ENCODE measurements around the gene SOCS7.
A peak's percentile ranks its signal among the peaks of the same experiment; 100 is the strongest.

SOCS7 gene

GRCh38 chr17:38379448-38379847, 27.8 kb downstream of the SOCS7 start:
- no peak overlapping the region for H3K9ac ChIP-seq (ENCODE audit: low read length)
- no peaks in the 10 kb centered on the region for H3K4me1 ChIP-seq (ENCODE audit: control insufficient read depth, insufficient read depth, low read length)
- no peak overlapping the region for H3K27ac ChIP-seq (ENCODE audit: low read depth, low read length)
- H3K36me3 ChIP-seq (ENCODE audit: control insufficient read depth, insufficient read depth, low read length) = peaks cover 57% of the 10 kb centered on the region
- no peak overlapping the region for H3K4me3 ChIP-seq (ENCODE audit: low read depth, low read length)
- H3K27me3 ChIP-seq (ENCODE audit: control insufficient read depth, insufficient read depth, low read length) = no peaks in the 10 kb centered on the region
- H3K9me3 ChIP-seq (ENCODE audit: control insufficient read depth, insufficient read depth, low read depth, low read length) = no peaks in the 10 kb centered on the region

GRCh38 chr17:38395090-38395489, 43.4 kb downstream of the SOCS7 start:
- Histone ChIP-seq H3K27ac (ENCODE audit: low read depth, low read length) (no peak overlapping the region), H3K9me3 (ENCODE audit: control insufficient read depth, insufficient read depth, low read depth, low read length) (no peaks in the 10 kb centered on the region), H3K9ac (ENCODE audit: low read length) (no peak overlapping the region), H3K4me1 (ENCODE audit: control insufficient read depth, insufficient read depth, low read length) (no peaks in the 10 kb centered on the region), H3K27me3 (ENCODE audit: control insufficient read depth, insufficient read depth, low read length) (no peaks in the 10 kb centered on the region), H3K36me3 (ENCODE audit: control insufficient read depth, insufficient read depth, low read length) (peaks cover 37% of the 10 kb centered on the region), H3K4me3 (ENCODE audit: low read depth, low read length) (no peak overlapping the region)

GRCh38 chr17:38397227-38397626, 45.6 kb downstream of the SOCS7 start:
- peaks cover 57% of the 10 kb centered on the region for H3K36me3 ChIP-seq (ENCODE audit: control insufficient read depth, insufficient read depth, low read length)
- no peaks in the 10 kb centered on the region for H3K4me1 ChIP-seq (ENCODE audit: control insufficient read depth, insufficient read depth, low read length)
- H3K27ac ChIP-seq (ENCODE audit: low read depth, low read length) = no peak overlapping the region
- no peak overlapping the region for H3K4me3 ChIP-seq (ENCODE audit: low read depth, low read length)
- no peaks in the 10 kb centered on the region for H3K27me3 ChIP-seq (ENCODE audit: control insufficient read depth, insufficient read depth, low read length)
- H3K9me3 ChIP-seq (ENCODE audit: control insufficient read depth, insufficient read depth, low read depth, low read length) = no peaks in the 10 kb centered on the region
- no peak overlapping the region for H3K9ac ChIP-seq (ENCODE audit: low read length)

- Histone ChIP-seq H3K27me3 (ENCODE audit: control insufficient read depth, insufficient read depth, low read length) (no peaks in the 10 kb centered on the region), H3K27ac (ENCODE audit: low read depth, low read length) (no peak overlapping the region), H3K36me3 (ENCODE audit: control insufficient read depth, insufficient read depth, low read length) (peaks cover 53% of the 10 kb centered on the region), H3K9me3 (ENCODE audit: control insufficient read depth, insufficient read depth, low read depth, low read length) (no peaks in the 10 kb centered on the region), H3K4me3 (ENCODE audit: low read depth, low read length) (no peak overlapping the region), H3K4me1 (ENCODE audit: control insufficient read depth, insufficient read depth, low read length) (peaks cover 22% of the 10 kb centered on the region), H3K9ac (ENCODE audit: low read length) (no peak overlapping the region)
Measured at GRCh38 chr17:38400286-38400685, 48.6 kb downstream of the SOCS7 start.

- no peak overlapping the region for H3K4me3 ChIP-seq (ENCODE audit: low read depth, low read length)
- H3K36me3 ChIP-seq (ENCODE audit: control insufficient read depth, insufficient read depth, low read length) = peaks cover 41% of the 10 kb centered on the region
- no peak overlapping the region for H3K9ac ChIP-seq (ENCODE audit: low read length)
- peaks cover 22% of the 10 kb centered on the region for H3K4me1 ChIP-seq (ENCODE audit: control insufficient read depth, insufficient read depth, low read length)
- H3K27ac ChIP-seq (ENCODE audit: low read depth, low read length) = no peak overlapping the region
- H3K27me3 ChIP-seq (ENCODE audit: control insufficient read depth, insufficient read depth, low read length) = no peaks in the 10 kb centered on the region
- no peaks in the 10 kb centered on the region for H3K9me3 ChIP-seq (ENCODE audit: control insufficient read depth, insufficient read depth, low read depth, low read length)
Measured at GRCh38 chr17:38401459-38401858, 49.8 kb downstream of the SOCS7 start.

- Histone ChIP-seq H3K9ac (ENCODE audit: low read length) (no peak overlapping the region), H3K4me3 (ENCODE audit: low read depth, low read length) (no peak overlapping the region), H3K9me3 (ENCODE audit: control insufficient read depth, insufficient read depth, low read depth, low read length) (no peaks in the 10 kb centered on the region), H3K27me3 (ENCODE audit: control insufficient read depth, insufficient read depth, low read length) (no peaks in the 10 kb centered on the region), H3K4me1 (ENCODE audit: control insufficient read depth, insufficient read depth, low read length) (peaks cover 22% of the 10 kb centered on the region), H3K36me3 (ENCODE audit: control insufficient read depth, insufficient read depth, low read length) (peaks cover 27% of the 10 kb centered on the region), H3K27ac (ENCODE audit: low read depth, low read length) (no peak overlapping the region)
Measured at GRCh38 chr17:38402897-38403296, 51.3 kb downstream of the SOCS7 start.

- peaks cover 27% of the 10 kb centered on the region for H3K36me3 ChIP-seq (ENCODE audit: control insufficient read depth, insufficient read depth, low read length)
- no peak overlapping the region for H3K9ac ChIP-seq (ENCODE audit: low read length)
Measured at GRCh38 chr17:38403491-38403890, 51.8 kb downstream of the SOCS7 start.

GRCh38 chr17:38404174-38404943, 52.7 kb downstream of the SOCS7 start:
- H3K27me3 ChIP-seq (ENCODE audit: control insufficient read depth, insufficient read depth, low read length) = no peaks in the 10 kb centered on the region
- no peak overlapping the region for H3K27ac ChIP-seq (ENCODE audit: low read depth, low read length)
- H3K9ac ChIP-seq (ENCODE audit: low read length) = no peak overlapping the region
- peaks cover 22% of the 10 kb centered on the region for H3K4me1 ChIP-seq (ENCODE audit: control insufficient read depth, insufficient read depth, low read length)
- H3K36me3 ChIP-seq (ENCODE audit: control insufficient read depth, insufficient read depth, low read length) = peaks cover 27% of the 10 kb centered on the region
- no peak overlapping the region for H3K4me3 ChIP-seq (ENCODE audit: low read depth, low read length)
- no peaks in the 10 kb centered on the region for H3K9me3 ChIP-seq (ENCODE audit: control insufficient read depth, insufficient read depth, low read depth, low read length)

More at GRCh38 chr17:38403491-38403890, 51.8 kb downstream of the SOCS7 start:
- peaks cover 22% of the 10 kb centered on the region for H3K4me1 ChIP-seq (ENCODE audit: control insufficient read depth, insufficient read depth, low read length)
- H3K4me3 ChIP-seq (ENCODE audit: low read depth, low read length) = no peak overlapping the region
- no peak overlapping the region for H3K27ac ChIP-seq (ENCODE audit: low read depth, low read length)
- no peaks in the 10 kb centered on the region for H3K9me3 ChIP-seq (ENCODE audit: control insufficient read depth, insufficient read depth, low read depth, low read length)
- H3K27me3 ChIP-seq (ENCODE audit: control insufficient read depth, insufficient read depth, low read length) = no peaks in the 10 kb centered on the region

GRCh38 chr17:38405654-38406053, 54.0 kb downstream of the SOCS7 start:
- peaks cover 22% of the 10 kb centered on the region for H3K4me1 ChIP-seq (ENCODE audit: control insufficient read depth, insufficient read depth, low read length)
- no peak overlapping the region for H3K27ac ChIP-seq (ENCODE audit: low read depth, low read length)
- H3K9me3 ChIP-seq (ENCODE audit: control insufficient read depth, insufficient read depth, low read depth, low read length) = no peaks in the 10 kb centered on the region
- no peak overlapping the region for H3K9ac ChIP-seq (ENCODE audit: low read length)
- H3K27me3 ChIP-seq (ENCODE audit: control insufficient read depth, insufficient read depth, low read length) = no peaks in the 10 kb centered on the region
- H3K4me3 ChIP-seq (ENCODE audit: low read depth, low read length) = no peak overlapping the region
- peaks cover 14% of the 10 kb centered on the region for H3K36me3 ChIP-seq (ENCODE audit: control insufficient read depth, insufficient read depth, low read length)

- no peaks in the 10 kb centered on the region for H3K9me3 ChIP-seq (ENCODE audit: control insufficient read depth, insufficient read depth, low read depth, low read length)
- no peak overlapping the region for H3K27ac ChIP-seq (ENCODE audit: low read depth, low read length)
- H3K27me3 ChIP-seq (ENCODE audit: control insufficient read depth, insufficient read depth, low read length) = no peaks in the 10 kb centered on the region
- no peaks in the 10 kb centered on the region for H3K36me3 ChIP-seq (ENCODE audit: control insufficient read depth, insufficient read depth, low read length)
- no peak overlapping the region for H3K4me3 ChIP-seq (ENCODE audit: low read depth, low read length)
- H3K4me1 ChIP-seq (ENCODE audit: control insufficient read depth, insufficient read depth, low read length) = peaks cover 4% of the 10 kb centered on the region
- H3K9ac ChIP-seq (ENCODE audit: low read length) = no peak overlapping the region
Measured at GRCh38 chr17:38410201-38410600, 58.6 kb downstream of the SOCS7 start.

- Histone ChIP-seq H3K4me1 (ENCODE audit: control insufficient read depth, insufficient read depth, low read length) (peaks cover 49% of the 10 kb centered on the region), H3K4me3 (ENCODE audit: low read depth, low read length) (peak overlapping the region; percentile 50), H3K27me3 (ENCODE audit: control insufficient read depth, insufficient read depth, low read length) (peaks cover 26% of the 10 kb centered on the region), H3K9me3 (ENCODE audit: control insufficient read depth, insufficient read depth, low read depth, low read length) (no peaks in the 10 kb centered on the region), H3K27ac (ENCODE audit: low read depth, low read length) (peak overlapping the region; percentile 95), H3K9ac (ENCODE audit: low read length) (peak overlapping the region; percentile 95), H3K36me3 (ENCODE audit: control insufficient read depth, insufficient read depth, low read length) (no peaks in the 10 kb centered on the region)
Measured at GRCh38 chr17:38415250-38416194, 63.9 kb downstream of the SOCS7 start.
